ENCODE results near the gene ARVCF.

ARVCF gene

GRCh38 chr22:20060700-20061480 is 44.3 kb upstream of the ARVCF start:
- no peak for DNase-seq (ENCODE audit: low read depth in 1 of 2, low spot score in 1 of 2)
- no peak overlapping the region for H3K4me3 ChIP-seq (replicated peaks; ENCODE audit: insufficient read depth, low read length)
- H3K27ac ChIP-seq (replicated peaks) = no peak overlapping the region

GRCh38 chr22:20058989-20059770 is 42.6 kb upstream of the ARVCF start:
- Histone ChIP-seq H3K27ac (replicated peaks) (no peak overlapping the region), H3K4me3 (replicated peaks; ENCODE audit: insufficient read depth, low read length) (no peak overlapping the region), H3K27me3 (ENCODE audit: insufficient read depth, poor library complexity, severe bottlenecking) (no peaks in the 10 kb centered on the region)
- TF ChIP-seq REST (IDR thresholded peaks at IDR 0.05; ENCODE audit: insufficient replicate concordance, low read depth) = no peak
- TF ChIP-seq GABPA (IDR thresholded peaks at IDR 0.05; ENCODE audit: low read depth) = no peak
- TF ChIP-seq CTCF (IDR thresholded peaks at IDR 0.05; ENCODE audit: insufficient read depth, low read length) = no peak
- no peak for TF ChIP-seq POLR2AphosphoS5 (IDR thresholded peaks at IDR 0.05; ENCODE audit: low read depth)
- no peak for TF ChIP-seq SPI1 (IDR thresholded peaks at IDR 0.05; ENCODE audit: borderline replicate concordance, low read depth)
- DNase-seq (ENCODE audit: low read depth in 1 of 2, low spot score in 1 of 2) = no peak

More at GRCh38 chr22:20060700-20061480, 44.3 kb upstream of the ARVCF start:
- H3K27me3 ChIP-seq (ENCODE audit: insufficient read depth, poor library complexity, severe bottlenecking) = no peaks in the 10 kb centered on the region
- TF ChIP-seq GABPA (IDR thresholded peaks at IDR 0.05; ENCODE audit: low read depth) = no peak
- TF ChIP-seq CTCF (IDR thresholded peaks at IDR 0.05; ENCODE audit: insufficient read depth, low read length) = no peak

- DNase-seq (ENCODE audit: low read depth in 1 of 2, low spot score in 1 of 2) = no peak
- Histone ChIP-seq H3K27me3 (ENCODE audit: insufficient read depth, poor library complexity, severe bottlenecking) (no peaks in the 10 kb centered on the region), H3K27ac (replicated peaks) (no peak overlapping the region), H3K4me3 (replicated peaks; ENCODE audit: insufficient read depth, low read length) (no peak overlapping the region)
- TF ChIP-seq POLR2AphosphoS5 (IDR thresholded peaks at IDR 0.05; ENCODE audit: low read depth) = no peak
- no peak for TF ChIP-seq REST (IDR thresholded peaks at IDR 0.05; ENCODE audit: insufficient replicate concordance, low read depth)
- no peak for TF ChIP-seq SPI1 (IDR thresholded peaks at IDR 0.05; ENCODE audit: borderline replicate concordance, low read depth)
- TF ChIP-seq GABPA (IDR thresholded peaks at IDR 0.05; ENCODE audit: low read depth) = no peak
- TF ChIP-seq CTCF (IDR thresholded peaks at IDR 0.05; ENCODE audit: insufficient read depth, low read length) = no peak
These were observed 41.1 kb upstream of the ARVCF start for GRCh38 chr22:20057596-20058268.

Data from HL-60 (cell line).